ENCODE measurements around the gene ZNF506. TPM values are rescaled to one million over a fixed set of nuclear protein-coding genes. Genes with fewer than 3 reads are reported as not detected.
A peak's percentile ranks its signal among the peaks of the same experiment; 100 is the strongest.
"Not testable (repeated sequence)": the region's sequence is repeated elsewhere in the genome, so short reads cannot be mapped to it uniquely, and the experiment has no call there.

Gene ZNF506
- total and polyA plus RNA-seq, 7 donors, result 2.4 to 12.5 (median 8.2) TPM

DNA sequence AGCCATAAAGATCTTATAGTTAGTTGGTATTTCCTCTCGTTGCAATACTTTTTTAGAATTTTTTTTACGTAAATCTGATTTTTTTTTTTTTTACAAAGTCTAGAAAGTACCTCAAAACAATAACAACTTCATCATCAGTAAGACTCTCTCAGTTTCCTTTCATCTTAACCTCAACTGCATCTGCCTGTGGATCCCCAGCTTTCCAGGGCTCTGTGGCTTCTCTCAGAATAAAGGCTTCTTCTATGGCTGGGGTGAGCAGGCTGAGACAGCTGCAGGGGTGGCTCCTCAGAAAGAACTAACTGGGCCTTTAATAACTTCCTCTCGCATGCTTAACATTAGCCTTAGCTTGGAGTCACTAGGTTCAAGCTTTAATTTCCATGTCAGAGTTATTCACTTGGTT is 4.2 kb downstream of the ZNF506 start:
- no peaks in the 10 kb centered on the region for H3K27me3 ChIP-seq (ENCODE audit: insufficient read depth in 3 of 3, low read length in 2 of 3)
- intact Hi-C loops (cut with DNase I), result no loop called here
- H3K4me3 ChIP-seq, result no peak overlapping the region
- WGBS, 3 donors, result 74 to 82% (median 74%) methylated on average over 3 of the region's 3 CpGs
- peaks cover 3% of the 10 kb centered on the region for H3K4me1 ChIP-seq
- no peak for ATAC-seq
- DNase-seq, result no peak
- peaks cover 0 to 23% of the 10 kb centered on the region in 2 donors for H3K36me3 ChIP-seq (ENCODE audit: insufficient read depth in 1 of 2, low read depth in 1 of 2)
- no peaks in the 10 kb centered on the region for H3K9me3 ChIP-seq
- no peak overlapping the region for H3K27ac ChIP-seq
- TF ChIP-seq, protein P1, sequence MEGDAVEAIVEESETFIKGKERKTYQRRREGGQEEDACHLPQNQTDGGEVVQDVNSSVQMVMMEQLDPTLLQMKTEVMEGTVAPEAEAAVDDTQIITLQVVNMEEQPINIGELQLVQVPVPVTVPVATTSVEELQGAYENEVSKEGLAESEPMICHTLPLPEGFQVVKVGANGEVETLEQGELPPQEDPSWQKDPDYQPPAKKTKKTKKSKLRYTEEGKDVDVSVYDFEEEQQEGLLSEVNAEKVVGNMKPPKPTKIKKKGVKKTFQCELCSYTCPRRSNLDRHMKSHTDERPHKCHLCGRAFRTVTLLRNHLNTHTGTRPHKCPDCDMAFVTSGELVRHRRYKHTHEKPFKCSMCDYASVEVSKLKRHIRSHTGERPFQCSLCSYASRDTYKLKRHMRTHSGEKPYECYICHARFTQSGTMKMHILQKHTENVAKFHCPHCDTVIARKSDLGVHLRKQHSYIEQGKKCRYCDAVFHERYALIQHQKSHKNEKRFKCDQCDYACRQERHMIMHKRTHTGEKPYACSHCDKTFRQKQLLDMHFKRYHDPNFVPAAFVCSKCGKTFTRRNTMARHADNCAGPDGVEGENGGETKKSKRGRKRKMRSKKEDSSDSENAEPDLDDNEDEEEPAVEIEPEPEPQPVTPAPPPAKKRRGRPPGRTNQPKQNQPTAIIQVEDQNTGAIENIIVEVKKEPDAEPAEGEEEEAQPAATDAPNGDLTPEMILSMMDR (IDR thresholded peaks at IDR 0.05), result no peak

DNA sequence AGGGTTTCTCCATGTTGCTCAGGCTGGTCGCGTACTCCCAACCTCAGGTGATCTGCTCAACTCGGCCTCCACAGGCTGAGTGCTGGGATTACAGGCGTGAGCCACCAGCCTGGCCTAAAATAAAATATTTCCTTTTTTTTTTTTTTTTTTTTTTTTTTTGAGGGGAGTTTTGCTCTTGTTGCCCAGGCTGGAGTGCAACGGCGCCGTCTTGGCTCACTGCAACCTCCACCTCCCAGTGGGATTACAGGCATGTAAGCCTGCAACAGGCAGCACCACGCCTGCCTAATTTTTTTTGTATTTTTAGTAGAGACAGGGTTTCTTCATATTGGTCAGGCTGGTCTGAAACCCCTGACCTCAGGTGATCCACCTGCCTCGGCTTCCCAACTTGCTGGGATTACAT is 4.9 kb downstream of the ZNF506 start:
- H3K27me3 ChIP-seq (ENCODE audit: insufficient read depth in 3 of 3, low read length in 2 of 3), result no peaks in the 10 kb centered on the region
- intact Hi-C loops (cut with DNase I), result no loop called here
- WGBS, 3 donors, result 62 to 79% (median 70%) methylated on average over 9 of the region's 9 CpGs
- H3K27ac ChIP-seq, result no peak overlapping the region
- peaks cover 3% of the 10 kb centered on the region for H3K4me1 ChIP-seq
- no peak overlapping the region for H3K4me3 ChIP-seq
- DNase-seq (peak; percentile 58 to 79), ATAC-seq (no peak)
- no peaks in the 10 kb centered on the region for H3K9me3 ChIP-seq
- peaks cover 0 to 23% of the 10 kb centered on the region in 2 donors for H3K36me3 ChIP-seq (ENCODE audit: insufficient read depth in 1 of 2, low read depth in 1 of 2)
- TF ChIP-seq, protein P1 (IDR thresholded peaks at IDR 0.05), result no peak

DNA sequence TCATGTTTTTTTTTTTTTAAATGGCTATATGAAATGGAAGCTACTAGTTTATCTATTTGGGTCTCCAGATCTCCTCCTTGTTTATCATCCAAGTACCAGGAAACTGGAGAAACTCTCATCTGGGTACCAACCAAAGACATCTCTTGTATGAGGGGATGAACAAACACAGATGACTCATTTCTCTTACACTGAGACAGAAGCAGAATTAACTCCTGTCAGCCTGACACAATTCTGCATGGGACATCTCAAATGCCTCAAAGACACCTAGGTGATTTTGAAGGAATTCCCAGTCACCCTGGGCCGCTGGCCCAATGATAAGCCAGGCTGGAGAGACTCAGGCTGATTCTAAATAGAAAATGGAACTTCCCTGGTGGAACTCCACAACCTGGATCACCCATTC is 9.6 kb downstream of the ZNF506 start:
- ATAC-seq; intact Hi-C loops (cut with DNase I); H3K9me3 ChIP-seq; H3K27ac ChIP-seq; H3K4me1 ChIP-seq; H3K27me3 ChIP-seq (ENCODE audit: insufficient read depth in 3 of 3, low read length in 2 of 3); DNase-seq; H3K4me3 ChIP-seq: not testable (repeated sequence)
- 94 to 100% (median 96%) methylated on average over 1 of the region's 1 CpG for WGBS, 3 donors
- H3K36me3 ChIP-seq (ENCODE audit: insufficient read depth in 1 of 2, low read depth in 1 of 2), result peaks cover 0 to 16% of the 10 kb centered on the region in 2 donors

DNA sequence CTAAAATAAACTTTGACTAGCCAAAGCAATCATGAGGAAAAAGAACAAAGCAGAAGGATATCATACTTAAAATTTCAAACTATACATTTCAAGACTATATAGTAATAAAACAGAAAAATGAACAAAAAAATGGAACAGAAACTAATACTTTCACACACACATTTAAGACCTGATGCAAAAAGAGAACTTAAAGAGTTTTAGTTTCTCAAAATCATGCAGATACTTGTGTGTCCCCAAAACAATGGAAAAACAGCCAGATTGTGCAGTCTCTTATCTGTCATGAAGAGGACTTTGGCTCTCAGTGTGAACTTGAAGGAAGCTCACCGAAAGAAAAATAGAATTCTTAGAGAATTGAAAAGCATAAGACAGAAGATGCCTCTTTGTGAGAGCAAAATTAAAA is 16.1 kb downstream of the ZNF506 start:
- no peaks in the 10 kb centered on the region for H3K27me3 ChIP-seq (ENCODE audit: insufficient read depth in 3 of 3, low read length in 2 of 3)
- DNase-seq, result no peak
- H3K9me3 ChIP-seq, result peaks cover 10% of the 10 kb centered on the region
- H3K4me3 ChIP-seq, result no peak overlapping the region
- no peak overlapping the region for H3K27ac ChIP-seq
- intact Hi-C loops (cut with DNase I), result no loop called here
- ATAC-seq, result no peak
- peaks cover 0 to 34% of the 10 kb centered on the region in 2 donors for H3K36me3 ChIP-seq (ENCODE audit: insufficient read depth in 1 of 2, low read depth in 1 of 2)
- TF ChIP-seq, protein P1 (IDR thresholded peaks at IDR 0.05), result no peak
- WGBS, 3 donors, result 94 to 100% (median 96%) methylated on average over 1 of the region's 1 CpG
- no peaks in the 10 kb centered on the region for H3K4me1 ChIP-seq

DNA sequence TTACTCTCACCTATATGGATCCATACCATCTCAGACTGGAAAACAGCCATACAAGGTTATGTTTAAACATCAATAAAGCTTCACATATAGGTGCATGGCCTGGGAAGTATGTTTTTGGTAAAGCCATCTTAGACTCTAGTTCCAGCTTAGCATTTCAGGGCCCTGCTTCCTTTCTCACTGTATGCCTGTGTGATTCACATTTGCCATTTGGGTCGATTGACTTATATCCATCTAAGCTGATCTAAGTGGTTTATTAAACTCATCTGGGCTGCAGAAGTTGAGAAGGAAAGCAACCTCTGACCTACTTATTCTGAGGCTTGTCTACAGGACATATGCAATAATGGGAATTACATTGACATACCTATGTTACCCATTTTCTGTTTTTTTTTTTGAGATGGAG is 33.5 kb downstream of the ZNF506 start:
- ATAC-seq, result no peak
- H3K27ac ChIP-seq, result no peak overlapping the region
- no peaks in the 10 kb centered on the region for H3K4me1 ChIP-seq
- 88 to 97% (median 89%) methylated on average over 1 of the region's 1 CpG for WGBS, 3 donors
- peaks cover 4% of the 10 kb centered on the region for H3K9me3 ChIP-seq
- DNase-seq, result no peak
- H3K4me3 ChIP-seq, result no peak overlapping the region
- TF ChIP-seq, protein P1 (IDR thresholded peaks at IDR 0.05), result no peak
- intact Hi-C loops (cut with DNase I), result no loop called here
- peaks cover 3 to 68% of the 10 kb centered on the region in 2 donors for H3K36me3 ChIP-seq (ENCODE audit: insufficient read depth in 1 of 2, low read depth in 1 of 2)
- H3K27me3 ChIP-seq (ENCODE audit: insufficient read depth in 3 of 3, low read length in 2 of 3), result no peaks in the 10 kb centered on the region

DNA sequence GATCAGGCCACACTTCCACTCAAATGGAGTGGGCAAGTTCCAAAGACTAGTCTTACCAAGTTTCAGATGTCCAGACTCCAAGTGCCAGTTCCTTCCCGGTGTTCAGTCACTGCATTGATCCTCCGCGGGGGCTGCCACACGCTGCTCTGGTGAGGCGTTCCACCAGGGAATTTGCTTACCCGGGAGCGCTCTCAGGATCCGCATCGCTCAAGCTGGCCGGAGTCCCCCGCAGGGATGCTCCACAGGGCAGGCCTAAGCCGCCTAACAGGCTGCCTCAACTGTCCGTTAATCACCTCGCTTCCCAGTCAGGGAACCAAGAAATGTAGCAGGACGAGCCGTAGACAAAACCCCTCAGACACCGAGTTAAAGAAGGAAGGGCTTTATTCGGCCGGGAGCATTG is 36.1 kb downstream of the ZNF506 start:
- H3K4me3 ChIP-seq; ATAC-seq; H3K27me3 ChIP-seq (ENCODE audit: insufficient read depth in 3 of 3, low read length in 2 of 3); DNase-seq; H3K9me3 ChIP-seq; H3K4me1 ChIP-seq; intact Hi-C loops (cut with DNase I); H3K27ac ChIP-seq: not testable (repeated sequence)
- peaks cover 0 to 43% of the 10 kb centered on the region in 2 donors for H3K36me3 ChIP-seq (ENCODE audit: insufficient read depth in 1 of 2, low read depth in 1 of 2)
- WGBS, 3 donors, result 95 to 96% (median 96%) methylated on average over 19 of the region's 19 CpGs
